ENCODE data around the gene CLEC18B.
"Not testable (repeated sequence)": the region's sequence is repeated elsewhere in the genome, so short reads cannot be mapped to it uniquely, and the experiment has no call there.

Gene CLEC18B

DNA sequence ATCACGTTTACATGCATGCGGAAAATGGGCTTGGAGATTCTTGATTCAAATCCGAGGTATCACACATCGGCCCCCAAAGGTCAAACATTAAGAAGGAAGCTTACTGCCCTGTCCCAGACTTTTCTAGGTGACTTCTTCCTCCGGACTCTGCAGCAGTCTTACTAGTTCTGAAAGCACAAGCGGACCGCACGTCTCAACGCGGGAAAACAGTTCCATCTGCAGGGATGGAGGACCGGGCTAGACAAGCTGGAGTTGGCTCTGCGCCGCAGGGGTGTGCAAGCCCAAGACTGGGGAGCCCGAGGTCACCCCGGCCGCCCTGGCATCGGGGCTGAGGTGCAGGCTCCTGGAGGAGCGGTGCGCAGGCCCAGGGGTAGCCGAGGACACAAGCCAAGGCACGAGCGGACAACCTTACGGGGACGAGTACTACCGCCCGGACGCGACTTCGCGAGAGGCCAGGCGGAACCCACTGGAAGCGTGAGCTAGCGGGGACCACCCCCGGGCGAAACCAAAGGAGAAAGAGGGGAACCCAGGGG is 53.7 kb downstream of the CLEC18B start:
- H3K9me3 ChIP-seq (ENCODE audit: control insufficient read depth, insufficient read depth, low read length); H3K36me3 ChIP-seq (ENCODE audit: insufficient read depth, low read length); H3K4me1 ChIP-seq (ENCODE audit: insufficient read depth, low read length): not testable (repeated sequence)
- H3K9ac ChIP-seq (ENCODE audit: low read depth, low read length), result peak overlapping the region; percentile 89

DNA sequence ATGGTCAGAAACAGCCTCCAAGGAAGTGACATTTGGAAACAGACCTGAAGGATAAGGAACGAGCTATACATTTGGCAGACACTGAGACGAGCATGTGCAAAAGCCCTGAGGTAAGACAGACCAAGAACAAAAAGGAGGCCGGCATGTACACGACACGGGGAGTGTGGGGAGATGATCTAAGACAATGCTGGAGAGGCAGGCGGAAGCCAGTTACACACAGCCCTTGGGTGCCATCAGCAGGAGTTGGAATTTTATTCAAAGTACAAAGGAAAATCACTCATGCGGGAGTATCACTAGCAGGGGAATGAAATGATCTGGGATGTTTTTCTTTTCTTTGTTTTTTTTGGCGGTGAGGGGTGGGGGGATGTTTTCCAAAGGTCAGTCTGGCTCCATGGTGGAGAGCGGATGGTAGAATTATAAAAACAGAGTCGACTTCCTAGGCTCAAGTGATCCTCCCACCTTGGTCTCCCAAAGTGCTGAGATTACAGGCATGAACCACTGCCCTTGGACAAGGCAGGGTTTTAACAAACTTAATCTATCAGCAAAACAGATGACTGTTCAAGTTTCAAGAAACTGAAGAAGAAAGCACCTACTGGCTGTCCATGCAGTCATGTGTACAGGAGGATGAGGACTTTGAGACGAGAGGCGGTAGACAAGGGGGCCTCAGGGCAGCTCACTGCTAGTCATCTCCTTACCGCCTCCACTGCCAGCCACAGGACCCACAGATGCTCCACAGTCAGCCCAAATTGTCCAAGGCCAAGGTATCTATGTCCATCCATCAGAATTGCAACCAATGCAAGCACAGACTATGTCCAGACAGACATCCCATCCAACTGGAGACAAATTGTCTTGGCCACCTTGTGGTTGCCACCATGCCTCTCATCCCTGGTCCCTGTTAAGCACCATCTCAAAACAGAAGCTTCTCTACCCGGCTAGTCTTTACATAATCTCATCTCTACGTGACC is 59.4 kb downstream of the CLEC18B start:
- H3K9ac ChIP-seq (ENCODE audit: low read depth, low read length); H3K9me3 ChIP-seq (ENCODE audit: control insufficient read depth, insufficient read depth, low read length); H3K4me1 ChIP-seq (ENCODE audit: insufficient read depth, low read length); H3K36me3 ChIP-seq (ENCODE audit: insufficient read depth, low read length): not testable (repeated sequence)
